Measurements from ENCODE around the gene CRYBA4. TPM values are rescaled to one million over a fixed set of nuclear protein-coding genes. Genes with fewer than 3 reads are reported as not detected.

The CRYBA4 gene
- total and polyA plus RNA-seq, 4 donors = not detected

DNA sequence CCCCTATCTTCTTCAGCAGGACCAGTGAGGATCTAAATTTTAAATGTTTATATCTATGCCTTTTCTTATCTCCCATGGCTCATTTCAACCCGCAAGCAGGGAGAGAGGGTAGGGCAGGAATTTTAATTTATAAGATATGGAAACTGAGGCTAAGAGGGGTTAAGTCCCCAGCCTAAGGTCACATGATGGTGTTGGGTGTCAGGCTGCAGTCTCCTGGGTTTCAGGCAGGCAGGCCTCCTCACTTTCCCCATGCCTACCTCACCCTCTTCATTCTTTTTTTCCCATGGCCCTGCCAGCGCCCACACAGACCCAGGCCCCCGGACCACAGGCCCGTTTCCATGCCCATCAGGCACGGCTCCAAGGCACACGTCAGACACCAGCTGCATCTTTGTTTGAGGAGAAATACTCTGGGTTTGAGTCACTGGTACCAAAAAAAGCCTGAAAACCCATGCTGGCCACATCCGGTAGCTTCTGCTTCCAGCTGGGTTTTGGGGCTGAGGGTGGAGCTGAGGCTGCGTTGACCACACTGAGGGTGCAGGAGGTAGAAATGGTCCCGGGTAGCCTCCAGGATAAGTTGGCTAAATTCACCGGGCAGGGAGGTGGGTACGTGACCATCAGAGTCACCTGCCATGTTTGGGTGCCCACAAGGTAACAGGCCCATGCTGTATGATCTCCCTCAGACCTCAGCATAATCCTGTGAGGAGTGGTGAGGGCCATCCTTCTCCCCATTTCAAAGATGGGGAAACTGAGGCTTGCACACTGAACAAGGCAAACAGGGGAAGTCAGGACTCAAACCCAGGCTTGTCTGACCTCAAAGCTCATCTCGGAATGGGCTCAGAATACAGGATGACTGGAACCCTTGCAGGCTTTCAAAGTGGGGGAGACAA lies 11.4 kb upstream of the CRYBA4 start:
- TF ChIP-seq TAF1 (conservative IDR thresholded peaks at IDR 0.05) (no peak), HNF4A (conservative IDR thresholded peaks at IDR 0.05) (no peak), ATF3 (IDR thresholded peaks at IDR 0.05) (no peak), SP1 (IDR thresholded peaks at IDR 0.05) (no peak), NR2F2 (IDR thresholded peaks at IDR 0.05) (no peak), RXRA (IDR thresholded peaks at IDR 0.05) (no peak), HNF4G (IDR thresholded peaks at IDR 0.05) (no peak), GABPA (IDR thresholded peaks at IDR 0.05 in 1 of 2, conservative IDR thresholded peaks at IDR 0.05 in 1 of 2) (no peak), EGR1 (IDR thresholded peaks at IDR 0.05; ENCODE audit: low read depth in 2 of 2) (no peak), FOXA2 (IDR thresholded peaks at IDR 0.05) (no peak), FOXA1 (IDR thresholded peaks at IDR 0.05) (no peak), YY1 (IDR thresholded peaks at IDR 0.05) (no peak), RAD21 (IDR thresholded peaks at IDR 0.05) (no peak), JUND (IDR thresholded peaks at IDR 0.05) (no peak)
- TF ChIP-seq, protein P1, sequence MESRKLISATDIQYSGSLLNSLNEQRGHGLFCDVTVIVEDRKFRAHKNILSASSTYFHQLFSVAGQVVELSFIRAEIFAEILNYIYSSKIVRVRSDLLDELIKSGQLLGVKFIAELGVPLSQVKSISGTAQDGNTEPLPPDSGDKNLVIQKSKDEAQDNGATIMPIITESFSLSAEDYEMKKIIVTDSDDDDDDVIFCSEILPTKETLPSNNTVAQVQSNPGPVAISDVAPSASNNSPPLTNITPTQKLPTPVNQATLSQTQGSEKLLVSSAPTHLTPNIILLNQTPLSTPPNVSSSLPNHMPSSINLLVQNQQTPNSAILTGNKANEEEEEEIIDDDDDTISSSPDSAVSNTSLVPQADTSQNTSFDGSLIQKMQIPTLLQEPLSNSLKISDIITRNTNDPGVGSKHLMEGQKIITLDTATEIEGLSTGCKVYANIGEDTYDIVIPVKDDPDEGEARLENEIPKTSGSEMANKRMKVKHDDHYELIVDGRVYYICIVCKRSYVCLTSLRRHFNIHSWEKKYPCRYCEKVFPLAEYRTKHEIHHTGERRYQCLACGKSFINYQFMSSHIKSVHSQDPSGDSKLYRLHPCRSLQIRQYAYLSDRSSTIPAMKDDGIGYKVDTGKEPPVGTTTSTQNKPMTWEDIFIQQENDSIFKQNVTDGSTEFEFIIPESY (IDR thresholded peaks at IDR 0.05) = no peak
- TF ChIP-seq, protein P2, sequence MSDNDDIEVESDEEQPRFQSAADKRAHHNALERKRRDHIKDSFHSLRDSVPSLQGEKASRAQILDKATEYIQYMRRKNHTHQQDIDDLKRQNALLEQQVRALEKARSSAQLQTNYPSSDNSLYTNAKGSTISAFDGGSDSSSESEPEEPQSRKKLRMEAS (IDR thresholded peaks at IDR 0.05) = no peak
- TF ChIP-seq, protein P3, sequence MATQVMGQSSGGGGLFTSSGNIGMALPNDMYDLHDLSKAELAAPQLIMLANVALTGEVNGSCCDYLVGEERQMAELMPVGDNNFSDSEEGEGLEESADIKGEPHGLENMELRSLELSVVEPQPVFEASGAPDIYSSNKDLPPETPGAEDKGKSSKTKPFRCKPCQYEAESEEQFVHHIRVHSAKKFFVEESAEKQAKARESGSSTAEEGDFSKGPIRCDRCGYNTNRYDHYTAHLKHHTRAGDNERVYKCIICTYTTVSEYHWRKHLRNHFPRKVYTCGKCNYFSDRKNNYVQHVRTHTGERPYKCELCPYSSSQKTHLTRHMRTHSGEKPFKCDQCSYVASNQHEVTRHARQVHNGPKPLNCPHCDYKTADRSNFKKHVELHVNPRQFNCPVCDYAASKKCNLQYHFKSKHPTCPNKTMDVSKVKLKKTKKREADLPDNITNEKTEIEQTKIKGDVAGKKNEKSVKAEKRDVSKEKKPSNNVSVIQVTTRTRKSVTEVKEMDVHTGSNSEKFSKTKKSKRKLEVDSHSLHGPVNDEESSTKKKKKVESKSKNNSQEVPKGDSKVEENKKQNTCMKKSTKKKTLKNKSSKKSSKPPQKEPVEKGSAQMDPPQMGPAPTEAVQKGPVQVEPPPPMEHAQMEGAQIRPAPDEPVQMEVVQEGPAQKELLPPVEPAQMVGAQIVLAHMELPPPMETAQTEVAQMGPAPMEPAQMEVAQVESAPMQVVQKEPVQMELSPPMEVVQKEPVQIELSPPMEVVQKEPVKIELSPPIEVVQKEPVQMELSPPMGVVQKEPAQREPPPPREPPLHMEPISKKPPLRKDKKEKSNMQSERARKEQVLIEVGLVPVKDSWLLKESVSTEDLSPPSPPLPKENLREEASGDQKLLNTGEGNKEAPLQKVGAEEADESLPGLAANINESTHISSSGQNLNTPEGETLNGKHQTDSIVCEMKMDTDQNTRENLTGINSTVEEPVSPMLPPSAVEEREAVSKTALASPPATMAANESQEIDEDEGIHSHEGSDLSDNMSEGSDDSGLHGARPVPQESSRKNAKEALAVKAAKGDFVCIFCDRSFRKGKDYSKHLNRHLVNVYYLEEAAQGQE (IDR thresholded peaks at IDR 0.05) = no peak
- TF ChIP-seq, protein P4, sequence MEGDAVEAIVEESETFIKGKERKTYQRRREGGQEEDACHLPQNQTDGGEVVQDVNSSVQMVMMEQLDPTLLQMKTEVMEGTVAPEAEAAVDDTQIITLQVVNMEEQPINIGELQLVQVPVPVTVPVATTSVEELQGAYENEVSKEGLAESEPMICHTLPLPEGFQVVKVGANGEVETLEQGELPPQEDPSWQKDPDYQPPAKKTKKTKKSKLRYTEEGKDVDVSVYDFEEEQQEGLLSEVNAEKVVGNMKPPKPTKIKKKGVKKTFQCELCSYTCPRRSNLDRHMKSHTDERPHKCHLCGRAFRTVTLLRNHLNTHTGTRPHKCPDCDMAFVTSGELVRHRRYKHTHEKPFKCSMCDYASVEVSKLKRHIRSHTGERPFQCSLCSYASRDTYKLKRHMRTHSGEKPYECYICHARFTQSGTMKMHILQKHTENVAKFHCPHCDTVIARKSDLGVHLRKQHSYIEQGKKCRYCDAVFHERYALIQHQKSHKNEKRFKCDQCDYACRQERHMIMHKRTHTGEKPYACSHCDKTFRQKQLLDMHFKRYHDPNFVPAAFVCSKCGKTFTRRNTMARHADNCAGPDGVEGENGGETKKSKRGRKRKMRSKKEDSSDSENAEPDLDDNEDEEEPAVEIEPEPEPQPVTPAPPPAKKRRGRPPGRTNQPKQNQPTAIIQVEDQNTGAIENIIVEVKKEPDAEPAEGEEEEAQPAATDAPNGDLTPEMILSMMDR (IDR thresholded peaks at IDR 0.05; ENCODE audit: low read depth, low read length, missing input control) = no peak
- no peaks in the 10 kb centered on the region for H3K4me1 ChIP-seq (ENCODE audit: control insufficient read depth in 4 of 4, insufficient read depth in 4 of 4, low read length in 3 of 4)
- H3K4me3 ChIP-seq (ENCODE audit: low read depth in 1 of 3, low read length in 3 of 3) = no peak overlapping the region
- no peak overlapping the region for H3K27ac ChIP-seq (ENCODE audit: low read depth in 1 of 2, low read length in 2 of 2)
- no peaks in the 10 kb centered on the region for H3K9me3 ChIP-seq (ENCODE audit: control insufficient read depth in 4 of 4, low read length in 3 of 4)
- no peak for DNase-seq (ENCODE audit: low spot score)
- H3K27me3 ChIP-seq (ENCODE audit: control insufficient read depth in 4 of 4, insufficient read depth in 4 of 4, low read length in 3 of 4) = no peaks in the 10 kb centered on the region
- no peak overlapping the region for H3K9ac ChIP-seq (ENCODE audit: low read depth in 1 of 2, low read length in 2 of 2)
- 84% methylated on average over 12 of the region's 12 CpGs for WGBS
- H3K36me3 ChIP-seq (ENCODE audit: control insufficient read depth in 4 of 4, insufficient read depth in 3 of 4, low read depth in 1 of 4, low read length in 3 of 4) = no peaks in the 10 kb centered on the region

Measured in liver (tissue), 9 donors.